NCI-H1436 treated with DMSO at 0.1 percent for 48 hours (cell line): Measurements from ENCODE around the gene MEX3A.
"Not testable (repeated sequence)": the region's sequence is repeated elsewhere in the genome, so short reads cannot be mapped to it uniquely, and the experiment has no call there.

Experiments
- DNase-seq: peaks from one replicate; lab custom pipeline; 2025; lab: John Stamatoyannopoulos, UW

MEX3A gene

GRCh38 chr1:156118177-156118868 is 36.1 kb upstream of the MEX3A start:
- DNase-seq, result no peak

- DNase-seq, result no peak
These were observed 35.3 kb upstream of the MEX3A start for GRCh38 chr1:156117414-156118176.

GRCh38 chr1:156116731-156117130 is 34.5 kb upstream of the MEX3A start:
- not testable (repeated sequence) for DNase-seq

GRCh38 chr1:156115514-156116374 is 33.5 kb upstream of the MEX3A start:
- no peak for DNase-seq

- no peak for DNase-seq
These were observed 32.8 kb upstream of the MEX3A start for GRCh38 chr1:156114919-156115513.

GRCh38 chr1:156114101-156114918 is 32.0 kb upstream of the MEX3A start, which contains the start of gene LMNA:
Gene LMNA (plus strand): TSS chr1:156114711. CDS start chr1:156114919, 208 bp downstream.
- DNase-seq, result peak; percentile 48

GRCh38 chr1:156113282-156113950 is 31.2 kb upstream of the MEX3A start:
- DNase-seq, result no peak

- no peak for DNase-seq
These were observed 30.2 kb upstream of the MEX3A start for GRCh38 chr1:156112276-156113137.

- no peak for DNase-seq
These were observed 29.2 kb upstream of the MEX3A start for GRCh38 chr1:156111355-156111962.

GRCh38 chr1:156110252-156110651 is 28.0 kb upstream of the MEX3A start:
- no peak for DNase-seq

- no peak for DNase-seq
These were observed 26.5 kb upstream of the MEX3A start for GRCh38 chr1:156108664-156109241.

- no peak for DNase-seq
These were observed 25.8 kb upstream of the MEX3A start for GRCh38 chr1:156108057-156108456.

GRCh38 chr1:156106624-156107488 is 24.6 kb upstream of the MEX3A start:
- DNase-seq, result no peak

- no peak for DNase-seq
These were observed 22.9 kb upstream of the MEX3A start for GRCh38 chr1:156104861-156105832.

GRCh38 chr1:156104065-156104810 is 22.0 kb upstream of the MEX3A start:
- DNase-seq, result no peak

- no peak for DNase-seq
These were observed 21.3 kb upstream of the MEX3A start for GRCh38 chr1:156103521-156103947.
